ENCODE measurements around the gene EVA1B. TPM values are rescaled to one million over a fixed set of nuclear protein-coding genes. Genes with fewer than 3 reads are reported as not detected.

The EVA1B gene
- total RNA-seq, 1 donor from 2014 or later: 101 TPM

- DNase-seq (ENCODE audit: extremely low spot score in 2 of 2): no peak
- Histone ChIP-seq H3K27me3 (no peaks in the 10 kb centered on the region), H3K4me3 (no peak overlapping the region), H3K36me3 (peaks cover 0 to 73% of the 10 kb centered on the region in 2 donors), H3K27ac (no peak overlapping the region), H3K4me1 (peaks cover 8% of the 10 kb centered on the region), H3K9me3 (no peaks in the 10 kb centered on the region)
- TF ChIP-seq POLR2AphosphoS5 (IDR thresholded peaks at IDR 0.05; ENCODE audit: insufficient read depth in 1 of 2, low read depth in 1 of 2) (no peak), POLR2A (IDR thresholded peaks at IDR 0.05) (no peak), CTCF (IDR thresholded peaks at IDR 0.05) (no peak)
- intact Hi-C loops (cut with DNase I): no loop called here
Observed at GRCh38 chr1:36358514-36359084, 35.2 kb upstream of the EVA1B start.

DNA sequence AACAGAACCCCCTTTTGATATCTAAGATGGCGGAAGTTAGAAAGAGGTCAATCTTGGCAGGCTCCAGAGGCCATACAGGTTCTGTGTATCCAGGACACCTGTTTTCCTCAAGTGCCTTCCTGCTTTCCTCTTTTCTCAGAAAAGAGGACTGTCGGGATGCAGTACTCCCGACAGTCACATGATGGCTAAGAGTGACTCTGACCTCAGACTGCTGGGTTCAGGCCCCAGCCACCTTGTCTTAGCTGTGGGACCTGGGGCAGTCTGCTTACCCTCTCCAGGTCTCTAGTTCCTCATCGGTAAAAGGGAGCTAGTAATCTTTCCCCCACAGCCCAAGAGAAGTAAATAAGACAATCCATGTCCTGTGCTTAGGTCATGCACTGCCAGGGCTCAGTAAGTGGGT is 32.4 kb upstream of the EVA1B start:
- intact Hi-C loops (cut with DNase I): no loop called here

GRCh38 chr1:36354486-36354885 is 31.0 kb upstream of the EVA1B start:
- Histone ChIP-seq H3K4me1 (peaks cover 43% of the 10 kb centered on the region), H3K9me3 (no peaks in the 10 kb centered on the region), H3K36me3 (peaks cover 0 to 53% of the 10 kb centered on the region in 2 donors), H3K4me3 (no peak overlapping the region), H3K27me3 (no peaks in the 10 kb centered on the region), H3K27ac (no peak overlapping the region)
- TF ChIP-seq CTCF (IDR thresholded peaks at IDR 0.05): no peak
- TF ChIP-seq POLR2A (IDR thresholded peaks at IDR 0.05): no peak
- TF ChIP-seq POLR2AphosphoS5 (IDR thresholded peaks at IDR 0.05; ENCODE audit: insufficient read depth in 1 of 2, low read depth in 1 of 2): no peak
- DNase-seq (ENCODE audit: extremely low spot score in 2 of 2): no peak
- intact Hi-C loops (cut with DNase I): no loop called here

More for the DNA sequence above, 32.4 kb upstream of the EVA1B start:
- Histone ChIP-seq H3K9me3 (no peaks in the 10 kb centered on the region), H3K27me3 (no peaks in the 10 kb centered on the region), H3K36me3 (peaks cover 0 to 63% of the 10 kb centered on the region in 2 donors), H3K27ac (no peak overlapping the region), H3K4me3 (no peak overlapping the region), H3K4me1 (peaks cover 36% of the 10 kb centered on the region)
- DNase-seq (ENCODE audit: extremely low spot score in 2 of 2): no peak
- TF ChIP-seq POLR2AphosphoS5 (IDR thresholded peaks at IDR 0.05; ENCODE audit: insufficient read depth in 1 of 2, low read depth in 1 of 2) (no peak), CTCF (IDR thresholded peaks at IDR 0.05) (no peak), POLR2A (IDR thresholded peaks at IDR 0.05) (no peak)

GRCh38 chr1:36352910-36353878 is 29.7 kb upstream of the EVA1B start:
- H3K9me3 ChIP-seq: no peaks in the 10 kb centered on the region
- no peak overlapping the region for H3K4me3 ChIP-seq
- peaks cover 0 to 45% of the 10 kb centered on the region in 2 donors for H3K36me3 ChIP-seq
- H3K27me3 ChIP-seq: no peaks in the 10 kb centered on the region
- no peak for DNase-seq (ENCODE audit: extremely low spot score in 2 of 2)
- intact Hi-C loops (cut with DNase I): no loop called here
- no peak overlapping the region for H3K27ac ChIP-seq
- TF ChIP-seq CTCF (IDR thresholded peaks at IDR 0.05): no peak
- no peak for TF ChIP-seq POLR2AphosphoS5 (IDR thresholded peaks at IDR 0.05; ENCODE audit: insufficient read depth in 1 of 2, low read depth in 1 of 2)
- TF ChIP-seq POLR2A (IDR thresholded peaks at IDR 0.05): no peak
- H3K4me1 ChIP-seq: peaks cover 46% of the 10 kb centered on the region
